Astrocyte of the spinal cord (primary cell): ENCODE data around the gene ATP8A1.

Source experiments
- DNase-seq: peaks from one replicate; pipeline ENCODE4 v3.0.0; 2011; ENCODE audit warnings: low read depth, low spot score
- H3K4me3 ChIP-seq: 2 replicates; pipeline ENCODE4 v1.5.1; 2011; ENCODE audit warnings: low read depth, mild to moderate bottlenecking, low read length, moderate library complexity
- CTCF ChIP-seq: IDR thresholded peaks from 2 replicates; pipeline ENCODE4 v1.5.1; 2012; ENCODE audit warnings: low read depth, mild to moderate bottlenecking, low read length, inconsistent platforms
- in situ Hi-C: cut with HindIII; loops from 2 replicates; pipeline ENCODE4 v1.10.0; 2017; ENCODE audit warnings: low sequenced_read_pairs

The ATP8A1 gene

DNA sequence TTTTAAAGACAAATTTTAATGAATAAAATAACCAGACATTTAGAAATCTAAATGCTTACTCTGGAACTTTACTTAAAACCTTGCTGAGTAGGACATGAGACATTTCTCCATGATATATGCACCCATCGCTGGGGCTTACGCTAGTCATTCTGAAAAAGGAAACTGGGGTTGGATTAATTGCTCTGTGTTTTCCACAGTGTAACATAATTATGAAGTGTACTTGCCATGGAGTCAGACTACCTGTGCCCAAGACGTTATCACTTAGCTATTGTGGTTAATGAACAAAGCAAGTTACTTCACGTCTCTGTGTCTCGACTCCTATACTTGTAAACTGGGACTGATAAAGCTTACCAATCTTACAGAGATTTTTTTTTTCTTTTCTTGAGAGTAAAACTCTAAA lies 211.9 kb downstream of the ATP8A1 start:
- no peak overlapping the region for H3K4me3 ChIP-seq
- TF ChIP-seq CTCF: no peak
- in situ Hi-C loops: no loop called here
- no peak for DNase-seq

- no peak for TF ChIP-seq CTCF
- no peak overlapping the region for H3K4me3 ChIP-seq
- DNase-seq: no peak
- in situ Hi-C loops: no loop called here
Measured at GRCh38 chr4:42442601-42443000, 214.3 kb downstream of the ATP8A1 start.

GRCh38 chr4:42440083-42440482 lies 216.8 kb downstream of the ATP8A1 start:
- in situ Hi-C loops: no loop called here
- TF ChIP-seq CTCF: no peak
- H3K4me3 ChIP-seq: no peak overlapping the region
- no peak for DNase-seq

GRCh38 chr4:42436928-42437565 lies 219.9 kb downstream of the ATP8A1 start:
- TF ChIP-seq CTCF: no peak

DNA sequence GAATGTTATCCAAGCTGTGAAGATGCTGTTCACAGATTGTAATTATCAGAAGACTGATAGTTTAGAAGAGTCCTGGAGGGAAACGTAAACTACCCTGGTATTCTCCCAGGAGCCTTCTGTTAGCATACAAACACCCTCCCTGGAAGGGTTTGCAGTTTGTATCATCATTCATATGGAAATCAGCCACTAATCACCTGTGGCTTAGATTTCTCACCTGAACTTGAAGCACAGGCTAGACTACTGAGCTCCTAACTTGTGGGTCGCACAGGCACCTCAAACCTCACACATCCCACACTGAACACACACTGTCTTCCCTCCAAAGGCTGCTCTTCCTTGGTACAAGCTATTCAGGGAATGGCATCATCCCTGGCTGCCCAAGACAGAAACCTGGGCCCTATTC lies 228.9 kb downstream of the ATP8A1 start:
- no peak for TF ChIP-seq CTCF
- no peak for DNase-seq
- no peak overlapping the region for H3K4me3 ChIP-seq
- in situ Hi-C loops: no loop called here

More at GRCh38 chr4:42436928-42437565, 219.9 kb downstream of the ATP8A1 start:
- no peak for DNase-seq
- in situ Hi-C loops: no loop called here
- no peak overlapping the region for H3K4me3 ChIP-seq

GRCh38 chr4:42425146-42426065 lies 231.5 kb downstream of the ATP8A1 start:
- no peak for TF ChIP-seq CTCF
- DNase-seq: no peak
- in situ Hi-C loops: no loop called here
- H3K4me3 ChIP-seq: no peak overlapping the region
